ENCODE measurements around the gene ZDHHC11B.
A peak's percentile ranks its signal among the peaks of the same experiment; 100 is the strongest.

Gene ZDHHC11B

DNA sequence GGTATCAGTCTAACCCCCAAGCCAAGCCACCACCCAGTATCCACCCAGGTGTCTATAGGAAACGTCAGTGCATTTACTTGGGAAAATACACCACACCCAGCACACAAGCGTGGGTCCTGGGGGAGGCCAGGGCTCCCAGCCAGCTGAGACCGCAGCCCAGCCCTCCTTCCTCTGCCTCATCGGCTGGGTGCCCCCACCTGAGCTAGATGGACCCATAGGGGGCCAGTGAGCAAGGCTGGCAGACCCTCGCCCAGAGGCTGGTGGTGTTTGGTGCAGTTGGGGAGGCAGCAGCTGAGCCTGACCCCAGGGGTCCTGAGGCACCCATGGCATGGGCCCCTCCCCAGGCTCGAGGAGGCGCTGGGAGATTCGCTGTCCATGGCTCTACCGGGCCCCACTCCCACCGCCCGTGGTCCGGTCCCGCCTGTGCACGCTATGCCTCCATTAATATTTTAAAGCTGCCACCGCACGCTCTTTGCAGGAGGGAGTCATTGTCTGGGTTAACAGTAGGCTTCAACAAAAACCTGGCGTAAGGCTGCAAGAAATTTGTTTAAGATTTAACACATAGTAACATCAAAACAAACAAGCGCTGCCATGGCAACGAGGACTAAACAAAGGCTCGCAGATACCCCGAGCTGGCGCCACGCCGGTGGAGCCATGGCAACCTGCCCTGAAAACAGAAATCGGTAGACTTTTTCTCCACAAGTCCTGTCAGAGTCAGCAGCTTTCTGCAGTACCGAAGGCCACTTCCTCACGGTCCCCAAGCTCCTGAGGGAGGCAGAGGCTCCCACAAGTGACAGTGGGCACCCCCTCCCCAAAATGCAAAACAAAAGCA is 112.0 kb downstream of the ZDHHC11B start:
- Histone ChIP-seq H3K4me1 (ENCODE audit: control insufficient read depth, low read length) (peaks cover 7% of the 10 kb centered on the region; the same call in 1 of the 2 replicates), H3K4me3 (ENCODE audit: low read length) (no peak overlapping the region), H3K79me2 (ENCODE audit: control insufficient read depth, low read length) (no peaks in the 10 kb centered on the region), H4K20me1 (ENCODE audit: control insufficient read depth, insufficient read depth, low read depth, low read length) (peaks cover 5% of the 10 kb centered on the region), H3K27me3 (ENCODE audit: control insufficient read depth, low read length) (peaks cover 13% of the 10 kb centered on the region), H3K9me3 (ENCODE audit: control insufficient read depth, insufficient read depth, low read length) (no peaks in the 10 kb centered on the region), H3K9me2 (replicated peaks; ENCODE audit: control insufficient read depth, low read length) (no peaks in the 10 kb centered on the region), H3F3A (ENCODE audit: control insufficient read depth, insufficient read depth) (no peaks in the 10 kb centered on the region), H3K4me2 (ENCODE audit: low read length) (no peak overlapping the region), H3K27ac (ENCODE audit: low read depth, low read length) (no peak overlapping the region), H3K36me3 (ENCODE audit: control insufficient read depth, low read length) (peaks cover 5% of the 10 kb centered on the region; the same call in 1 of the 2 replicates)
- TF ChIP-seq EZH2phosphoT487 (IDR thresholded peaks at IDR 0.05; ENCODE audit: borderline replicate concordance, low read length) = no peak

DNA sequence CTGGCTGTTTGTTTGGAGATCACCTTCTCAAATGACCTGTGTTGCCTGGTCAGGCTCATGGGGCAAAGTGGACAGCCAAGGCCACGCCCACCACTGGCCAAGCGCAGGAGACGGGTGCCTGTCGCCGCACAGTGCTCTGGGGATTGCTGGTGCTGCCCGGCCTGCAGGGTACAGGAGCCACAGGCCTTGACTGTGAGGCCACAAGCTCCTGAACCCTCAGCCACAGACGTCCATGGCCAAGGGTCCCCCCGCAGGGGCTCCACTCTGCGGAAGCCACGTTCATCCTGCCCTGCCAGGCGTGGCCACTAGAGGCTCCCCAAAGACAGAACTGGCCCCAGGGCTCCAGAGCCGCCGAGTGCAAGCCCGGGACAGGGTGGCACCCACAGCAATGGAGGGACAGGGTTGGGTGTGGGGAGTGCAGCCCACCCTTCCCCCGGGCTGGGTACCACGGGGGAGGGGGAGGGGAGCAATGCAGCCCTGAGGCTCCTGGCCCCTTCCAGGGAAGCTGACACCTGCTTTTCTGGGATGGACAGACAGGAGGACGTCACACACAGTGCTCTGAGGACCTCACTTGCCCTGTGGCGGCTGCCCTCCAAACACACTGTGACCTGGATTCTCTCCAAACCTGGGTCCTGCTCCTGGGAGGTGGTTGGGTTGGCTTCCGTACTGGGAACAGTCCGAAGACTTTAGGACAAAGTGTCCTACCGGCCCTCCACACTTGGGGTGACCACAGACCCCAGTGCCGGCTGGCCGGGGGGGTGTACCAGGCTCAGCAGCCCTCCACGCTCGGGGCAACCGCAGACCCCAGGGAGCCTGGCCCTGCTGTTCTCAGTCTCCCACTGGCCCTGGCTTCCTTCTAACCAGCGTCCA is 112.8 kb downstream of the ZDHHC11B start:
- H3K27ac ChIP-seq (ENCODE audit: low read depth, low read length) = no peak overlapping the region
- no peaks in the 10 kb centered on the region for H3K9me2 ChIP-seq (replicated peaks; ENCODE audit: control insufficient read depth, low read length)
- H3K36me3 ChIP-seq (ENCODE audit: control insufficient read depth, low read length) = peaks cover 5% of the 10 kb centered on the region; the same call in 1 of the 2 replicates
- no peaks in the 10 kb centered on the region for H3K79me2 ChIP-seq (ENCODE audit: control insufficient read depth, low read length)
- no peak overlapping the region for H3K4me3 ChIP-seq (ENCODE audit: low read length)
- no peak for TF ChIP-seq EZH2phosphoT487 (IDR thresholded peaks at IDR 0.05; ENCODE audit: borderline replicate concordance, low read length)
- TF ChIP-seq, protein P1, sequence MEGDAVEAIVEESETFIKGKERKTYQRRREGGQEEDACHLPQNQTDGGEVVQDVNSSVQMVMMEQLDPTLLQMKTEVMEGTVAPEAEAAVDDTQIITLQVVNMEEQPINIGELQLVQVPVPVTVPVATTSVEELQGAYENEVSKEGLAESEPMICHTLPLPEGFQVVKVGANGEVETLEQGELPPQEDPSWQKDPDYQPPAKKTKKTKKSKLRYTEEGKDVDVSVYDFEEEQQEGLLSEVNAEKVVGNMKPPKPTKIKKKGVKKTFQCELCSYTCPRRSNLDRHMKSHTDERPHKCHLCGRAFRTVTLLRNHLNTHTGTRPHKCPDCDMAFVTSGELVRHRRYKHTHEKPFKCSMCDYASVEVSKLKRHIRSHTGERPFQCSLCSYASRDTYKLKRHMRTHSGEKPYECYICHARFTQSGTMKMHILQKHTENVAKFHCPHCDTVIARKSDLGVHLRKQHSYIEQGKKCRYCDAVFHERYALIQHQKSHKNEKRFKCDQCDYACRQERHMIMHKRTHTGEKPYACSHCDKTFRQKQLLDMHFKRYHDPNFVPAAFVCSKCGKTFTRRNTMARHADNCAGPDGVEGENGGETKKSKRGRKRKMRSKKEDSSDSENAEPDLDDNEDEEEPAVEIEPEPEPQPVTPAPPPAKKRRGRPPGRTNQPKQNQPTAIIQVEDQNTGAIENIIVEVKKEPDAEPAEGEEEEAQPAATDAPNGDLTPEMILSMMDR (IDR thresholded peaks at IDR 0.05; ENCODE audit: low read depth, low read length, poor library complexity, severe bottlenecking) = peak; percentile 87
- H3F3A ChIP-seq (ENCODE audit: control insufficient read depth, insufficient read depth) = no peaks in the 10 kb centered on the region
- H3K27me3 ChIP-seq (ENCODE audit: control insufficient read depth, low read length) = peaks cover 13% of the 10 kb centered on the region
- H3K9me3 ChIP-seq (ENCODE audit: control insufficient read depth, insufficient read depth, low read length) = no peaks in the 10 kb centered on the region
- no peak overlapping the region for H3K4me2 ChIP-seq (ENCODE audit: low read length)
- H4K20me1 ChIP-seq (ENCODE audit: control insufficient read depth, insufficient read depth, low read depth, low read length) = peaks cover 5% of the 10 kb centered on the region
- peaks cover 7% of the 10 kb centered on the region; the same call in 1 of the 2 replicates for H3K4me1 ChIP-seq (ENCODE audit: control insufficient read depth, low read length)

DNA sequence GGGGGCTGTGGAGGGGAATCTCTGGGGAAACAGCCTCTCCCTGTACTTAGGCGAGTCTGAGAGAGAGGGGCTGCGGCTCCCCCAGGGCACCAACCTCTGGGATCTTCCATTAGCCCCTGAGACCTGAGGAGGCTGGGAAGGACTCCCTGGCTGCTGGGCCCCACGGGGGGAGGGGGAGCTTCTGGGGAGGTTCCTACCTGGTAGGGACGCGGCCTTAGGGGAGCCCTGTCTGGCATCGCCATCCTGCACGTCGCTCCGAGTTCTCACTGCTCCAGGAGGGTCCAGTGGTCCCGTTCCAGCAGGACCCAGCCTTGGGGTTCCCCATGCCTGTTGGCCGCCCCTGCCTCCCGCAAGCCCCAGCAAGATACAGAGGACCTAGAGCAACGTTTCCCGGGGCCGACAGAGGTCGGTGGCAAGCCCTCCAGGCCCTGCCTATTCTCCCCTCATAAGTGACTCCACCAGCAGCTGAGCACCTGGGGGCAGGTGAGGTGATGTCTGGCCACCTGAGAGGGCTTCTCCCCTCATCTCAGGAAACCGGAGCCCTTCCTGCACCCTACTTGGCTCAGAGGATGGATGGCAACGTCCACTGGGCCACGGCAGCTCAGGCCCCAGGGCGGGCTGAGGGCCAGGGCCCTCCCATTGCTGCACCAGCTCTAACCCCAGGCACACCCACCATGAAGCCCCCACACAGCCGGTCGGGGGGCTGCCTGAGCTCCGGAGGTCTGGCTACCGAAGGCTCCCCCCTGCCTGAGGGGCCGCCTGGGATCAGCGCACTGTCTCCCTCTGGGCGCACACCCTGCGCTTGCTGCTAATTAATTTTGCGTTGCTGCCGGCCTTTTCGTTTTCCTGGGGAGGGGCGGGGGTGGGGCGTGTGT is 113.9 kb downstream of the ZDHHC11B start:
- Histone ChIP-seq H3K27ac (ENCODE audit: low read depth, low read length) (no peak overlapping the region), H3K79me2 (ENCODE audit: control insufficient read depth, low read length) (no peaks in the 10 kb centered on the region), H4K20me1 (ENCODE audit: control insufficient read depth, insufficient read depth, low read depth, low read length) (peaks cover 5% of the 10 kb centered on the region), H3K27me3 (ENCODE audit: control insufficient read depth, low read length) (peaks cover 13% of the 10 kb centered on the region), H3K4me1 (ENCODE audit: control insufficient read depth, low read length) (peaks cover 7% of the 10 kb centered on the region; the same call in 1 of the 2 replicates), H3K4me2 (ENCODE audit: low read length) (no peak overlapping the region), H3K9me3 (ENCODE audit: control insufficient read depth, insufficient read depth, low read length) (no peaks in the 10 kb centered on the region), H3K36me3 (ENCODE audit: control insufficient read depth, low read length) (peaks cover 5% of the 10 kb centered on the region; the same call in 1 of the 2 replicates), H3K4me3 (ENCODE audit: low read length) (no peak overlapping the region), H3K9me2 (replicated peaks; ENCODE audit: control insufficient read depth, low read length) (no peaks in the 10 kb centered on the region), H3F3A (ENCODE audit: control insufficient read depth, insufficient read depth) (no peaks in the 10 kb centered on the region)
- no peak for TF ChIP-seq EZH2phosphoT487 (IDR thresholded peaks at IDR 0.05; ENCODE audit: borderline replicate concordance, low read length)
- TF ChIP-seq, protein P1 (IDR thresholded peaks at IDR 0.05; ENCODE audit: low read depth, low read length, poor library complexity, severe bottlenecking) = no peak

Data from DOHH2 (cell line).